ENCODE measurements around the gene ANKS1B.

ANKS1B gene

DNA sequence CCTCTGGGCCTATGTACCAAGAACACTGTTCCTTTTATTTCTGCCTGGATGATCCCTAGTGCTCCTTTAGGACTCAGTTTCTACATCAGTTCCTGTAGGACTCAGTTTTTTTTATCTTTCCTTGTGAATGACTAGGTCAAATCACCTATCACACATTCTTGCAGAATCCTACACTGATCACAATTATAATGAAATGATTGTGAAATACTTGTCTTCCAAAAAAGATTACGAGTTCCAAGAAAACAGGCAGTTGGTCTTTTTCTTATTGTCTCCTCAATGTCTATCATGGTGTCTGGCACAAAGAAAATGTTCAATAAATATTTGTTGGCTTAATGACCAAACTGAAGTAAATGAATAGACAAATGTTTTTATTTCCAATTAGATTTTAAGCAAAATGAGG lies 432.7 kb downstream of the ANKS1B start:
- DNase-seq = no peak

DNA sequence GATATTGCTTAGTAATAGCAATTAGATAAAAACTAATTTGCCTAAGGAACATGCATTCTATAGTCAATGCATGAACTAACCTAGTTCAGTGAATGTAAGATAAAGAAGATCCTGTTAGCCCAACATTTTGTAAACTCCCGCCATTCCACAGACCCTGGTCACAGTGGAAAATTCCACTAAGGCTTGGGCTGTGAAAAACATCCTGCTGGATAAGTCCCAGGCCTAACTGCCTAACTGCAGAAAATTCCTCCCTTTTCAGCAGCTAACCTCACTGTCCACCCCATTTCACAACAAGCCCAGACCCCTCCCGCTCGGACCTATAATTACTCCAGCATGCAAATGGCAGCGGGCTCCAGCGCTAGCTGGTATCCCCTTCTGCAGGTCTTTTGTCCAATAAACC lies 435.1 kb downstream of the ANKS1B start:
- no peak for DNase-seq

DNA sequence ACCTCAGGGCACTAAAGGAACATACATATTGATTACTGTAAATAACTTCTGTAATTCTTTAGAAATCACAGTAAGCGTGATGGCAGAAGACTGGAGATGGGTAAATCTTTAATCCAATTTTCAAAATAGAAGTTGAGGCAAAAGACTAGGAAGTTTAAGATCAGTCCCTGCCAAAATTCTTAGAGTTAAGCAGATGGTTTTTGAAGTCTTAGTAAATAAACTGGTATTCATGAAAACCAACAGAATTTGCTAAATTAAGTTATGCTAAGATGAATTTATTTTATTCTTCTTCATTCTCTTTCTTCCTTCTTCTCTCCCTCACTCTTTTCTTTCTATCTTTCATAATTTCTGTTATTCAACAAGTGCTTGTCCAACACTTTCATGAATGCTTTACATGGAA lies 435.5 kb downstream of the ANKS1B start:
- DNase-seq = no peak

DNA sequence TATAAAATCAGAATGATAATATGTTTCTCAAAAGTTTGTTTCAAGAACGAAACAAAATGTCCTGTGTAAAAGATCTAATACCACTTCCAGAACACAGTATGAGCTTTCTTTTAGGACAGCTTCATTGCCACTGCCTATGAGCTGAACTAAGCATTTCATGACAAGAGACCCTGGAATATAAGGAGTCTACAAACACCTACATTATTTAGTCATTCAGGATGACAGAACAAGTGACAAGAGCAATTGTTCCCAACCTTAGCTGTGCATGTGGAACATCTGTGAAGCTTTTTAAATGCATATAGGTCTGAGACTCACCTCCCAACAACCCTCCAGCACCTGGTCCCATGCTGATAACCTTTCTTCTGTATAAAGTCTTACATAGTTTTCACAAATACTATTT lies 440.3 kb downstream of the ANKS1B start:
- DNase-seq = no peak

DNA sequence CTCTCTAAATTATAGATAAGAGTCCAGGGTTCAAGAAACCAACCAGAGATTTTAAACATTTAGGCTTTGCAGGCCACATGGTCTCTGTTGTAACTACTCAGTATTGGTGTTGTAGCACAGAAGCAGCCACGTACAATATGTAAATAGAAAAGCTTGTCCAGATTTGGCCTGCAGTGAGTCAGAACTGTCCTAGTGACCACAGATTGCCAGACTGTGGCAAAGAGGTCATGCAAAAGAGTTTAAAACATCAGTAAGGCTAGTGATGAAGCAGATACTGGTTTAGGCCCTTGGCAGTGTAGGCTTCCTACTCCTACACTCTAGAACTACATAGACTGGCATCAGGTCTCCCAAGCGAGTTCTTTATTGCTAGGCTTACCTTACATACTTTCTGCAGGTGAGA lies 454.8 kb downstream of the ANKS1B start:
- DNase-seq = no peak

DNA sequence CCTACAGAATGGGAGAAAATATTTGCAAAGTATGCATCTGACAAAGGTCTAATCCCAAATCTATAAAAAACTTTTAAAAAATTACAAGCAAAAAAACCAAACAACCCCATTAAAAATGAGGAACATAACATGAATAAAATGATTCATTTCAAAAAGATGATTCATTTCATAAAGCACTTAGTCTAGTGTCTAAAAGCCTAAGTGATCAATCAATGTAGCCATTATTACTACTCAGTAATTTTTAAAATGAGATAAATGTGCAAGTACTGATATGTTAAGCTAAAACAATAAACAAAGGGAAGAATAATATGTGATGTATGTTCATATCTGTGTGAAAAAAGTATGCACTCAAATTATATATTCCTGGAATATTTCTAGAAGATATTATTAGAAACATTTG lies 456.3 kb downstream of the ANKS1B start:
- no peak for DNase-seq

DNA sequence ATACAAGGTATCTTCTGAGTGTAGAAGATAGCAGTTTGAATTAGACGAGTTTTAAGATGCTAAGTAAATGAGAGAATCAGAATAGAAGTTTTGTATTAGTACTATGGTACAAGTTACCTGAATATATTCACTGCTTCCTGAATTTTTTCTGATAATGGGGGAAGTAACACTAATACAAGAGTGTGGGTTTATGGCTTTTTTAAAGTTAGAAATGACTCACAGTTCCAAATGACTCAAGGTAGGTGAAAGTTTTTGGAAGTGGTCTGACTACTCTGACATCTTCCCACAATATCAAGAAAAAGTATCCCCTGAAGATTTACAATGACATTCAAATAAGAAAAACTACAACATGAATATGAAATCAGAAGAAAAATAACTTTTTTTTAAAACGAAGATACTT lies 460.9 kb downstream of the ANKS1B start:
- DNase-seq = no peak

DNA sequence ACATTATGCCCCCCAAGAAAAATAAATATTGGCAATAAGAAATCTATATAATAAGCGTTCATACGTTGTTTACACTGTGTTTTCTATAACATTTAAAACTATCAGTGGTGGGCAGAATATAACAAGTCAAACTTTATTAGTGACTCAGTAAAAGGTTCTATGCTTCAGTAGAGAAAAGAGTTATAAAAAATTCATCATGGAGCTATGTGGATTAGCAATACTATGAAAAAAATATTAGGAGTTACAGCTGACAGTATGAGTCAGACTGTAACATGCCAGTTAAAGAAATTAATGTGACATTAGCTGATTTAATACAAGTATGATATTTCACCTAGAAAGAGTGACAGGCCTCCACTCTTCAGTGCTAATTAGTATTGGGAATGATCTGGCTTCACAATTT lies 462.3 kb downstream of the ANKS1B start:
- no peak for DNase-seq

DNA sequence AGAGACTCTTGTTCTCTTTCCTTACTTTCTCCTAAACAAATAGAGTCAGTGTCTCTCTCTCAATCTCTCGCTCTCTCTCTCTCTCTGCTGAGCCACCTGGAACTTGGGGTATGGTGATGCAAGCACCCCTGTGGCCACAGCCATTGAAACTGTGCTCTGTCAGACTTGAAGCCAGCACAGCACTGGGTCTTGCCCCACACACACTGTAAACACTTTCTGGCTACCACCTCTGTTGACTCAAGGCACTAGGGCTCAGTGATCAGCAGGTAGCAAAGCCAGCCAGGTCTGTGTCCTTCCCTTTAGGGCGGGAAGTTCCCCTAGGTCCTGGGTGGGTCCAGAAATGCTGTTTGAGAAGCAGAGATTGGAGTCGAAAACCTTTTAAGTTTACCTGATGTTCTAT lies 463.1 kb downstream of the ANKS1B start:
- no peak for DNase-seq

DNA sequence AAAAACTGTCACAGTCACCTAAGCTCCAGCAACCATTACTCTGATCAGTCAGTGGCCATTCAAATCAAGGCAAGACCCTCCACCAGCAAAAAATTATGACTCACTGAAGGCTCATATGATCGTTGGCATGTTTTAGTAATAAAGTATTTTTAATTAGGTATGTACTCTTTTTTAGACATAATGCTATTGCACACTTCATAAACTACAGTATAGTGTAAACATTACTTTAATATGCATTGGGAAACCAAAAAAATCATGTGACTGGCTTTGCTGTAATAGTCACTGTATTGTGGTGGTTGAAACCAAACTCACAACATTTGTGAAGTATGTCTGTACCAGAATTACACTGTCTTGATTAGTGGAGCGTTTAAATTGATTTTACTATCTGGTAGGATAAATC lies 471.7 kb downstream of the ANKS1B start:
- DNase-seq = no peak

DNA sequence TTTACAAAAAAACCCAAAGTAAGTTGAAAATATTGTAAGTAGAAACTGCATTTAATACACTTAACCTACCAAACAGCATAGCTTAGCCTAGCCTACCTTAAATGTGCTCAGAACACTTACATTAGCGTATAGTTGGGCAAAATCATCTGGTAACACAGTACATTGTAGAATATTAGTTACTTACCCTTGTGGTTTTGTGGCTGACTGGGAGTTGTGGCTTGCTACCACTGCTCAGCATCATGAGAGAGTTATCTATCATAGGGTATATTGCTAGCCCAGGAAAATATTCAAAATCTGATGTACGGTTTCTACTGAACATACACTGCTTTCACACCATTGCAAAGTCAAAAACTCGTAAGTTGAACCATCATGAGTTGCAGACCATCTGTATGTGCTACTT lies 478.9 kb downstream of the ANKS1B start:
- DNase-seq = no peak

DNA sequence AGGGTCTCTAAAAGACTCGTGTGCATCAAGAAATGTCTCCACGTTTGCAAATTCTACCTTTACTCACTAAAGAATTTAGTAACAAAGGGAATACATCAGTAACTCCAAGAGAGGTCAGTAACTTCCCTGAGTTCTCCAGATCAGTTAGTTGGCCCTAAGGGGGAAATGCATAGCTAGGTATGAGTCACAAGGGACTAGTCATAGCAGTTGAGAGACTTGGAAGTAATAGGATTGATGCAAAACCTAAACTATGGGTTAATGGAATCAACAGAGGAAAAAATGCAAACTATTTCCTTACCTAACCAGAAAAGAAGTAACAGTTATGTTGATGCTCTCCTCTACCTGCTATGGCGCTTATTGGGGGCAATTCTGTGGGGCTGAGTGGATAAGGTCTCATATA lies 486.0 kb downstream of the ANKS1B start:
- DNase-seq = peak; percentile 61

DNA sequence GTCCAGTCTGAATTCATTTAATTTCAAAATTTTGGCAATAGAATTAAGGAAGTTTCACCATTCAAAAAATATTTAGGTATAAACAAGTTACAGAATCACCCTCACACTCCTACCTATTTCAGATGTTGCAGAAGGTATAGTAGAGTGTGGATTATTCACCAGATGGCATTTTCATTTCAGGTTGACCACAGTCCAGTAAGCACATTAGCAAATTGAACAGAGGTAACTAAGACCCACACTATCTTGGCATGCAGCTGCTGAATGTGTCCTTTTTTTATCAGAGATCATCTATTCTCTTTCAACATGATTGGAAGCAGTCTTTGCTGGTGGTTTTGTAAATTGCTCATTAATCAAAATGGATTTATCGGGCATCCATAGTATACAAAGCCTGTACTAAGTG lies 488.9 kb downstream of the ANKS1B start:
- no peak for DNase-seq

DNA sequence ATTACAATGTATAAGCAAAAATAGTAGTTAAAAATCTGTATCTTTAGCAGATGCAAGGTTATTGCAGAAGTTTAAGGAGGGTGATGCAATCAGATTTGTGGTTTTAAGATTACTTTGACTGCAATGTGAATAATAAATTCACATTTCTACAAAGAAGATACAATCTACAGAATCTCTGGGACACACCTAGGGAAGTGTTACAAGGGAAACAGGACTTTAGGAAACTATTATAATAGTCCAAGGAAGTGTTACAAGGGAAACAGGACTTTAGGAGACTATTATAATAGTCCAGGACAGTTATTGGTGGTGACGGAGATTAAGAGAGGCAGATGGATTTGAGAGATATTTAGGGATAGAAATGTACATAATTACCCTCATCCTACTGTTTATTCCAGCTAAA lies 491.5 kb downstream of the ANKS1B start:
- no peak for DNase-seq

DNA sequence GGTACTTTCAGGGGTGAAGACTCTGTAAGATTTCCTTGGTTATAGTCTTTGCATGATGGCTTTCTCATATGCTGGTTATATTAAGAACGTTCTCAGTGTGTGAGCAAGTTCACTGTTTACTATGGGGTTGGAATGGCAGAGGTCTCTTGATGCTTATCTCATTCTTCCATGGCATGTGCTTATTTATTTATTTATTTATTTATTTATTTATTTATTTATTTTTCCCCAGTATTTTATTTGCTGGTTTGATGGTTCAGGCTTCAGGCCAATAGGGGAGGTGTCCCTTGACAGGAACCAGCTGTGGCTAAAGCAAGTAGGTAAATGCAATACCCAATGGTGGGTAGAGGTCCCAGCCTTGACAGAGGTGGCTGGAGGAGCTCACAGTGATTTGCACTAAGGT lies 498.5 kb downstream of the ANKS1B start:
- no peak for DNase-seq

DNA sequence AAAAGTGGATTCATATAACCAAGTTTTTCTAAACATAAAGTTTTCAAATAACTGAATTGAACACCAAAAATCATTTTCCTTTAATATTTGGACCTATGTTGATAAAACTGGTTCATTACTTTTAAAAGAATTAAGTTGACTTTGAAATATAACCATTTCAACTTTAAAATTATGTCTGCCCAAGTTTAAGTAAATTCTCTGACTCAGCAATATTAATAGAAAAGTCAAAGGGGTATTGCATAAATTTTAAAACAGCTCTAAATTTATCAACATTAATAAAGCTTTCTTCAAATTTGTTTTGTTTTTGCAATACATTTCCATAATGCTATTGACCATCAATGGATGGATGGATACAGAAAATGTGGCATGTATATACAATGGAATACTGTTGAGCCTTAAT lies 505.6 kb downstream of the ANKS1B start:
- DNase-seq = no peak

DNA sequence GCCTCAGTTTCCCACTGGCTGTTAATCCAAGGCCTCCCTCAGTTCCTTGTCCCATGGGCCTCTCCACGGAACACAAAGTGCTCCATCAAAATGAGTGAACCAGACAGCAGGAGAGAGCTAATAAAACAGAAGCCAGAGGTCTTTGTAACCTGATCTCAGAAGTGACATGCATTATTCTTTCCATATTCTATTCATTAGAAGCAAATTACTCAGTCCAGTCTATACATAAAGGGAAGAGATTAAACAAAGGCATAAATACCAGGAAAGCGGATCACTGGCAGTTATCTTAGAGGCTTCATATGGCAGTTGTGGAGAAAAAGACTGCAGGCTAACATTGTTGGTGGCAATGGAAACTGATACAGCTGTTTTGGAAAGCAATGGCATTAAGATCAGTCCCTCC lies 507.8 kb downstream of the ANKS1B start:
- DNase-seq = no peak

DNA sequence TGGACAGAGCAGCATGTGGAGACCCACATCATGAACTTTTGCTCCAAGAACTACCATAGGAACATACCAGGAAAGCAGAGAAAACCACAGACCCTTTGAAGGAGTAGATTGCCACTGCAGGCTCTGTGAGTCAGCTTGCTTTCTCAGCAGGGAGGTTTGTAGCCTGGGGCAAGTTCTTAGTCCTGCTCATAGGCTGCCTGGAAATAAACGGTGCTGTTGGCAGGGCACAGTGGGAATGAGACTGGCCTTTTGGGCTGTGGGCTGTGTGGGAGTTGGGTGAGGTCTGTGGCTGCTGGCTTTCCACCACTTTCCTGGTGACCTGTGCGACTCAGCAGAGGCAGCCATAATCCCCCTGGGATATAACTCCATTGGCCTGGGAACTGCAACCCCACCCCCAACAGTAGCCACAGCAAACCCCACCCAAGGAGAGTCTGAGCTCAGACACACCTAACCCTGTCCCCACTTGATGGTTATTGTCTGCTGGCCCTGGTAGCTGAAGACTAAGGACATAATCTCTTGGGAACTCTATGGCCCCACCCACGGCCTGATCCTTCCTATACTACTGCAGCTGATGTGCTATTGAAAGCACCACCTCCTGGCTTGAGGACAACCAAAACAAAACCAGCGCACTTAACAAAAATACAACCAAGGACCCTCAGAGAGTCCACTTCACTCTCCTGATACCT lies 529.2 kb downstream of the ANKS1B start:
- DNase-seq = peak; percentile 9

DNA sequence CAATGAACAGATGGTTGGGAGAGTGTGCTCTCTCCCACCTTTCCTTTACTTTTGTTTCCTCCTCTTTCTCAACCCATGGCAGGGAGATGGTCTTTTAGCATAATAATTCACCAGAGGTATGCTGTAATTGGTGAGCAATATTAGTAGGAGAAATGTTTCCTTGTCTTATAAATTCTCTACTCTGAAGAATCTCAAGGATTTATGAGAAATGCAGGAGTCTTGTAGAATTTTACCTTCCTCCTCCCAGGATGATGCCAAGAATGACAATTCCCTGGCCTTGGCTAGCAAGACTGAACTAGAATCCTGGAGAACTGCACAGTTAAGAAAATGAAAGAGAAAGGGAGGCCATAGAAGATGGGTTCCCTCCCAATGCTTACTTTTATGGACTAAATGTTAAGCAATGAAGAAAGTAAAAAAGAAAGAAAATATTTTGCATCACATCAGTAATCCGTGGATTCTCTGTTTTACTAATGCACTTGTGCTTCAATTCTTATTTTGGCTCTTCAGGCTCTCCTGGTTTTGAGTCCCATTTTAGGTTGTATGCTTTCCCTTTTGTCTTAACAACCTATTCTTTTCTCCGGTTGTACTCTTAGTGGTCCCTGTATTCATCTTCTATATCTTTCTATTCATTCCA lies 530.1 kb downstream of the ANKS1B start:
- no peak for DNase-seq

DNA sequence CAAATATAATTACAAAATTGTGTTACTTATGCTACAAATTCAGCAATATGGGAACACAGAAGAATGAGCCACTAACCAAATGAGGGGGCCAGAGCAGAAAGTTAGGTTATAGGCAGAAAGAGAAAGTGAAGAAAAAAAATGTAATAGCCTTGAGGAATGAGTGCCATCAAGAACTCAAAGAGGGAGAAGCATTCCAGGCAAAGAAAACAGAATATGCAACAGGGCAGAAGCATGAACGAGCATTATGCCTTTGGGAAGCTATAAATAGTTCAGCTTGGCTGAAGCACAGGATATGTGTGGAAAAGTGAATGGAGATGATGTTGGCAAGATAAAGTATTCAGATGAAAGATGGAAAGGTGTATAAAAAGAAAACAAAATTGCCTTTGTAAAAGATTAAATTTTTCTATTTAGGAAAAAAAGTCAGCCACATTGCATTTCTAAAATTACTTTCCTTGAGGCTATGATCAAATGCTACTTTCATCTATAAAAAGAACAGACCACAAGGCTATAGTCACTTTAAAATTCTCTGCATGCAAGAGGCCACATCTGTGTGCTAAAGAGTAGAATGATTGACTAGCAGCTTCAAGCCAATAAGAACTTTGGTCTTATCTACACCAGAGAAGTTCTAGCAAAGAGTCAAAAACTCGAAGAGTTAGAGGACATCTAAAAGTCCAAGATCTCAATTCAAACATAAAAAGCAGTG lies 530.7 kb downstream of the ANKS1B start:
- no peak for DNase-seq

DNA sequence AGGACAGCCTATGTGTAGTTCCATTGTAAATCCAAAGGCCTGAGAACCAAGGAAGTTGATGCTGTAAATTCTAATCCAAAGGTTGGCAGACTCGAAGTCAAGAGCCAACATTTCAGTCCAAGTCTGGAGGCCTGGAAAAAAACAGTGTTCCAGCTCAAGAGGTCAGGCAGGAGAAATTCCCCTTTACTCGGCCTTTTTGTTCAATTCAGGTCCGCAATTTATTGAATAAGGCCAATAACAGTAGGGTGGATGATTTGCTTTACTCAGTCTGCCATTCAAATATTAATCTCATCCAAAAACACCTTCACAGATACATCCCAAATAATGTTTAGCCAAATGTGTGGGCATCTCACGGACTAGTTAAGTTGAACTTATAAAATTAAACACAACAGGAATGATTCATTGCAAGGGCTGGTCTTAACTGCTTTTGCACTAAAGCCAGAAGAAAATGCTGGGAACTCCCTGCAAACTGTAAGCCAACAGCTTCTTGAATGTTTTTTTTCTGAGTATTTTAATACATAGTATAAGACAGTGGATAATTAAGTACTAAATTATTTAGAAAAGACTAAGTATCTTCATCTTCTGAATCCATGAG lies 534.6 kb downstream of the ANKS1B start:
- DNase-seq = no peak

DNA sequence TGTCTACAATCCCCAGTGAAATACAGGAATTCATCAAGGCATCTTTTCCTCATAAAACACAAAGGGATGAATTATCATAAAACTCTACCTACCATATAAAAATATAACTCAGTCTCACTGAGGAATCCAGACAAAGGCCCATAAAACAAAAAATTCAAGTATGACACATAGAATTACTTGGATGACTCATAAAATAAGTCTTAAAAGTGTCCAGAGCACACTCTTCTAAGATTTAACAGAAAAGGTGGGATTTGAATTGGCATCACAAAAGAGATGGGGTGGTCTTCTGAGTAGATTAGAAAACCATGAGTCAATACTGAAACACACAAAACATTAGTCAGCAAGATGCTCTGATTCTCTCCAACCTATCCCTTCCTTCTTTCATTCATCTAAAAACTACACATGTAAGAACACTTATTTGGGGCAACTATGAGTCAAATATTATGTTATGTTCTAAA lies 539.8 kb downstream of the ANKS1B start:
- DNase-seq = peak; percentile 1

DNA sequence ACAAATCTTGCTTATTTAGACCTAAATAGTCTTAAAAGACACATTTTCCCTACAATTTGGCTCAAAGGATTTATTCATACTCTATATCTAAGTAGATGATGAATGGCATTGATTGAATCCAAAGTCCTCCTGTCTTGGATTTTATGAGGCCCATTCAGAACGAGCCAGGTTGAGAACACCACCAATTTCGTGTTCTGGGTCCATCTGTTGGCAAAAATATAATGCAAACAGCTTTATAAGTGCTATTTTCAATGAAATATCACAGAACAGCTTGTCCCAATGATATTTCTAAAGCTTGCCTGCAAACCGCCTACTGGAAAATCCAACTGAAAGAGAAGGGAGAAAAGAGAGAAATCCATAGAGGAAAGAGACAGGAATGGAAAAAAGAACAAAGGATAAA lies 542.0 kb downstream of the ANKS1B start:
- no peak for DNase-seq

DNA sequence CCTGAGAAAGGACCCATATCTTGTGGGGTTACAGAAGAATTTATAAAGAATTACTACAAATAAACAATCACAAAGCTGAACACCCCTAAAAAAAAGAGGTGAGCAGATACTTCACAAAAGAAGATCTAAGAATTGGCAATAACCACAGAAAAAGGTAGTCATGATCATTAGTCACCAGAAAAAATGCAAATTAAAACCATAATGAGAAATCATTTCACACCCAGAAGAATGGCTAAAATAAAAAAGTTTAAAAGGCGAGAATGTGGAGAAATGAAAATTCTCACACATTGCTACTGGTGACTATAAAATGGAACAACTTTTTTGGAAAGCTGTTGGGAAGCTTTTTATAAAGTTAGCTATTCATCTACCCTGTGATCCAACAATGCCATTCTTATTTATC lies 545.3 kb downstream of the ANKS1B start:
- no peak for DNase-seq

All from fibroblast of skin of right quadriceps (primary cell).